NT2/D1 (cell line): ENCODE measurements around the gene PELI2.

Experiments
- DNase-seq: peaks from one replicate; pipeline ENCODE4 v3.0.0-alpha.2; 2011; ENCODE audit warnings: low read depth, low spot score
- H3K27me3 ChIP-seq: 2 replicates; pipeline ENCODE4 v1.6.0; 2011; ENCODE audit warnings: mild to moderate bottlenecking; ENCODE audit not compliant: insufficient read length, insufficient read depth
- H3K36me3 ChIP-seq: 2 replicates; pipeline ENCODE4 v1.6.1; 2011; ENCODE audit warnings: mild to moderate bottlenecking, low read length, mixed read lengths; ENCODE audit not compliant: insufficient read depth, insufficient read length
- H3K4me1 ChIP-seq: 2 replicates; pipeline ENCODE4 v1.5.1; 2011; ENCODE audit not compliant: insufficient read depth, insufficient read length
- H3K4me3 ChIP-seq: 2 replicates; pipeline ENCODE4 v1.5.1; 2011; ENCODE audit warnings: low read depth; ENCODE audit not compliant: insufficient read length
- H3K9ac ChIP-seq: 2 replicates; pipeline ENCODE4 v1.6.0; 2011; ENCODE audit warnings: low read depth; ENCODE audit not compliant: insufficient read length
- H3K9me3 ChIP-seq: 2 replicates; pipeline ENCODE4 v1.5.1; 2011; ENCODE audit warnings: mild to moderate bottlenecking, low read length; ENCODE audit not compliant: insufficient read depth
- SUZ12 ChIP-seq: IDR thresholded peaks from 2 replicates; pipeline ENCODE4 v1.6.1; 2011; ENCODE audit not compliant: insufficient read length, insufficient read depth; ENCODE audit errors: extremely low read depth
- YY1 ChIP-seq: IDR thresholded peaks from 2 replicates; pipeline ENCODE4 v1.6.1; 2011; ENCODE audit not compliant: insufficient read length, insufficient read depth
- ZNF274 ChIP-seq: IDR thresholded peaks from 2 replicates; pipeline ENCODE4 v1.6.1; 2011; ENCODE audit warnings: mild to moderate bottlenecking, low read depth, low read length

The PELI2 gene

DNA sequence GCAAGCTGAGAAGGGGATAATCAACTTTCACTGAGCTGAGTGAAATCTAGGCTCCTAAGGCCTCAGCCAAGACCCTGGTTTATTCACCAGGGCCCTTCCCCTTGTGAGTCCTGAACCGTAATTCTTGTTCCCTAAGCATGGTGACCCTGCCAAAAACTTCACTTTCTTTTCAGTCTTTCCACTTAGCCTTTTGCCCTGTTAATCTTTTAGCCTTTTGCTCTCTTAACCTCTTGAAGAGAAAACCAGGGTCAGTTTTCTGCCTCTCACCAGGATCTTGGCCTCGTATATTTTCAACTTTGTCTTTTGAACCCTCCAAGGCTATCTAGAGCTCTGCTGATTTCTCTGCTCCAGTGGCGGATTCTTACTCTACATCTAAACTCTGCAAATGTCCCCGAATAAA, 191.0 kb downstream of the PELI2 start:
- Histone ChIP-seq H3K4me1 (no peaks in the 10 kb centered on the region), H3K9ac (no peak overlapping the region), H3K4me3 (no peak overlapping the region), H3K27me3 (no peaks in the 10 kb centered on the region), H3K36me3 (no peaks in the 10 kb centered on the region), H3K9me3 (no peaks in the 10 kb centered on the region)
- no peak for TF ChIP-seq SUZ12
- TF ChIP-seq ZNF274 = no peak
- TF ChIP-seq YY1 = no peak
- DNase-seq = no peak

- no peak for DNase-seq
- Histone ChIP-seq H3K27me3 (no peaks in the 10 kb centered on the region), H3K4me1 (no peaks in the 10 kb centered on the region), H3K36me3 (no peaks in the 10 kb centered on the region), H3K9ac (no peak overlapping the region), H3K9me3 (no peaks in the 10 kb centered on the region), H3K4me3 (no peak overlapping the region)
- TF ChIP-seq ZNF274 (no peak), SUZ12 (no peak), YY1 (no peak)
Measured at GRCh38 chr14:56310643-56311042, 192.4 kb downstream of the PELI2 start.

DNA sequence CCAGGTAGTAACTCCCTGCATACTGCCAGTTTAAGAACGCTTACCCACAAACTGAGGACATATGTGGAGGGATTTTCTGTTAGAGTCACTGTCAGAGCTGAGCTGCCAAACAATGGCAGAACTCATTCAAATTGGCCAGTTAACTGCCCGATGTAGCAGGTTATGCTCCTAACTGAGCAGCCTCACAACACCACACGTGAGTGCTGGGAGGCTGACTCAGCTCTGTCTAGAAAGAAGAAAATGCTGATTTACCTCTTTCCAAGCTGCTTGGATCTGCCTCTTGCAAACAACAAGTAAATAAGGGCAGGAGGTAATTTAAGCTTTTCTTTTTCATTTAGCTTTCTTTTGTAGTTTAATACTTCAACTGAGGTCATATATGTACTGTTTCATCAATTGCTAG, 195.6 kb downstream of the PELI2 start:
- no peak overlapping the region for H3K9ac ChIP-seq
- H3K4me3 ChIP-seq = no peak overlapping the region
- H3K4me1 ChIP-seq = no peaks in the 10 kb centered on the region
- no peak for TF ChIP-seq SUZ12
- TF ChIP-seq YY1 = no peak
- no peak for TF ChIP-seq ZNF274
- DNase-seq = no peak
- H3K36me3 ChIP-seq = no peaks in the 10 kb centered on the region
- H3K9me3 ChIP-seq = peaks cover 5% of the 10 kb centered on the region; the same call in 1 of the 2 replicates
- H3K27me3 ChIP-seq = no peaks in the 10 kb centered on the region

DNA sequence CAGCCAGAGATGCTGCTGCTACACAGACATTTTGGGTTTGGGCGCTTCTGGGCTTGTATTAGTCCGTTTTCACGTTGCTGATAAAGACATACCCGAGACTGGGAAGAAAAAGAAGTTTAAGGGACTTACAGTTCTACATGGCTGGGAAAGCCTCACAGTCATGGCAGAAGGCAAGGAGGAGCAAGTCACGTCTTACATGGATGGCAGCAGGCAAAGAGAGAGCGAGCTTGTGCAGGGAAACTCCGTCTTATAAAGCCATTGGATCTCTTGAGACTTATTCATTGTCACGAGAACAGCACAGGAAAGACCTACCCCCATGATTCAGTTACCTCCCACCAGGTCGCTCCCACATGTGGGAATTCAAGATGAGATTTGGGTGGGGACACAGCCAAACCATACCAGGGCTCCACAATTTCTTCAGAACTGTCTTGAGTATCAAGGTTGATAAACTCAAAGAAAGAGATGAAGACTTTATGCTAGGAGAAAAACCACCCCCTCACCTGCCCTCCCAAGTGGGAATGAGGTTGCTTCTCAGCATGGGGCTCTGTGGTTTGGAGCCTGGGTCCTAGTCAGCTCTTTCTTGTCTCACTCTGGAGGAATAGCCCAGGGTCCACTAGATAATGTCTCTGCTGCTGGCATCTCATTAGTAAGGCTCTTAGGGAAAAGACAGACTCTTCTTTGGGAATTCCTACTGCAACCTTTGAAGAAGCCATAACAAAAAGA, 200.3 kb downstream of the PELI2 start:
- no peaks in the 10 kb centered on the region for H3K4me1 ChIP-seq
- TF ChIP-seq SUZ12 = no peak
- no peak for TF ChIP-seq YY1
- TF ChIP-seq ZNF274 = no peak
- H3K9ac ChIP-seq = no peak overlapping the region
- H3K4me3 ChIP-seq = no peak overlapping the region
- H3K27me3 ChIP-seq = no peaks in the 10 kb centered on the region
- DNase-seq = no peak
- no peaks in the 10 kb centered on the region for H3K36me3 ChIP-seq
- H3K9me3 ChIP-seq = peaks cover 5% of the 10 kb centered on the region; the same call in 1 of the 2 replicates

DNA sequence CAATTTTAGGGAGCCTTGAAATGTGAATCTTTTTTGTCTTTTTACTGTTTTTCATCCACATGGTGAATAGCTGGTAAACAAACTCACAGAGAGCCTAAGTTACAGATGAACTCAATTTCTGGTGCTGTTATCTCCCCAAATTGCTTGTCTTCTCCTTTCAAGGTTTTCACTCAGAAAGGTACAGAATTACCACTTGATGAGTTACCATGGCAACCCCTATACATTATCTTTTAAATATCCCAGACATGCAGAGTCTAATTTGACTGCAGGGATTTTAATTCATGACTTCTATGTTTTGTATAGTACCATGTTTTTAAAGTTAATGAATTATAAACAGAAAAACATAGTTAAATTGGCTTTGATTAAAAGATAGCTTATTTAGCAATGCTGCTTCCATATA, 203.7 kb downstream of the PELI2 start:
- Histone ChIP-seq H3K36me3 (no peaks in the 10 kb centered on the region), H3K9me3 (peaks cover 5% of the 10 kb centered on the region; the same call in 1 of the 2 replicates), H3K27me3 (no peaks in the 10 kb centered on the region), H3K4me3 (no peak overlapping the region), H3K9ac (no peak overlapping the region), H3K4me1 (no peaks in the 10 kb centered on the region)
- TF ChIP-seq YY1 = no peak
- TF ChIP-seq ZNF274 = no peak
- no peak for TF ChIP-seq SUZ12
- no peak for DNase-seq

DNA sequence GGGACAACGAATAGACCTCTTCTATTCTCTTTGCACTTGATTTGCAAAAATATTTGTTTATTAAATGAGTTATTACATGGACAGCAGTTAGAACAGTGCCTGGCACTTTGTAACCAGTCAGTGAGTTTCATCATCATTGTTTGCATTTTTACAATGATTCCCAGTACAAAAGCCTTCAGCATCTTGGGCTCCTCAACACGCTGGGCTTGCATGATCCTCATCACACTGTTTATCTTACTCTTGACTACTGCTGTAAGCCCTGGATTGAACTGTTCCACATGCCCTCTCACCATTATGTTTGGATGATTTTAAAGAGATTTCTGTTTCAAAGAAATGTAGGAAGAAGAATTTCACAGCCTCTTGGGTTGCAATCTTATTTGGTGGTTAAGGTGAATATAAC, 204.3 kb downstream of the PELI2 start:
- H3K4me1 ChIP-seq = no peaks in the 10 kb centered on the region
- no peaks in the 10 kb centered on the region for H3K27me3 ChIP-seq
- no peak for DNase-seq
- no peak overlapping the region for H3K4me3 ChIP-seq
- H3K36me3 ChIP-seq = no peaks in the 10 kb centered on the region
- H3K9ac ChIP-seq = no peak overlapping the region
- no peak for TF ChIP-seq ZNF274
- TF ChIP-seq YY1 = no peak
- TF ChIP-seq SUZ12 = no peak
- peaks cover 5% of the 10 kb centered on the region; the same call in 1 of the 2 replicates for H3K9me3 ChIP-seq

DNA sequence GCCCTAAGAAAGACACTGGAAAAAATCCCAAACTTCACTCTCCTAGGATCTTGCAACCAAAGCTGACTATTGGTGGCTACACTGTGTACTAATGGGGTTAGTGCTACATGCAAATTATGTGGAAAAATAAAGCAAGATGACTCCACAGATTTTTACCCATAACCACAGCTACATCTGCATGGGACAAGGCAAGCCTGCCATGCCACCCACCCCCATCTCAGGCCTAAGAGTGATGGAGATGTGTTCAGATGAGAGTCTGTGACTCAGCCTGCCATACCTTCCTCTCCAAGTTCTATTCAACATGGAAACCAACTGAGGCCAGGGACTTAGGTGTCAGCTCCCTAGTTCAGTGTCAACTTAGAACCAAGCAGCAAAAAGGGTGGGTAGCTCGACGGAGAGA, 206.2 kb downstream of the PELI2 start:
- no peaks in the 10 kb centered on the region for H3K36me3 ChIP-seq
- DNase-seq = no peak
- H3K9ac ChIP-seq = no peak overlapping the region
- H3K4me1 ChIP-seq = no peaks in the 10 kb centered on the region
- TF ChIP-seq ZNF274 (no peak), YY1 (no peak), SUZ12 (no peak)
- H3K4me3 ChIP-seq = no peak overlapping the region
- no peaks in the 10 kb centered on the region for H3K9me3 ChIP-seq
- H3K27me3 ChIP-seq = no peaks in the 10 kb centered on the region
